Measurements from ENCODE around the gene COL25A1.

DNA sequence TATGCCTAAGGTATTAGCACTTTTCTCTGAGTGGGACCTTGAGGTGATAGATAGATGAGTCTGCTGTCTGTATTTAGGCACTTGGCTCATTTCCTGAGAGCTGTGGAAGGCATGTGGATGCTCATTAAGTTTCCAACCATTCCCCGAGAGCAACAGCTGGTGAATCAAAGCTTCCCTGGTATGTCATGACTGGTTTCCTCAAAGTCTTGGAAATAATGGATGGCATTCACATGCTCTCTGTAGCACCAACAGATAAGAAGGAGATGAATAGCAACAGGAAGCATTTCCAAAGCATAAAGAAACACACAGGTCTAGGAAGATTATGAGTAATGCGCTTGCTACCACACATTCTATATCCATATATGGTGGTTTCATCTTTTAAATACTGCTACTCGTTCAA, 421.3 kb downstream of the COL25A1 start:
- TF ChIP-seq ARNT (IDR thresholded peaks at IDR 0.05) (no peak), NFRKB (IDR thresholded peaks at IDR 0.05) (no peak), ZNF384 (IDR thresholded peaks at IDR 0.05) (no peak)
